Esophagus squamous epithelium (tissue), 4 donors: ENCODE data around the gene ACTBL2.

ENCODE experiments used
- CTCF ChIP-seq, 6 experiments: fragments of 450-650 bp in 4 of 6; fragments of 200-600 bp in 2 of 6; sonication (generic) in 2 of 6; IDR thresholded peaks; one replicate each; pipeline ENCODE4 v1.5.1; 2016 to 2019; ENCODE audit warnings: antibody characterized with exemption in 6 of 6, mild to moderate bottlenecking in 4 of 6, moderate library complexity in 4 of 6
- POLR2A ChIP-seq, 4 donors: fragments of 450-650 bp; IDR thresholded peaks; one replicate each; pipeline ENCODE4 v1.6.1; 2017; ENCODE audit warnings: antibody characterized with exemption in 4 of 4, mild to moderate bottlenecking in 4 of 4, moderate library complexity in 3 of 4

- TF ChIP-seq CTCF (IDR thresholded peaks at IDR 0.05), result no peak
- TF ChIP-seq POLR2A (IDR thresholded peaks at IDR 0.05), result no peak
Measured at GRCh38 chr5:57513785-57514184, 31.2 kb upstream of the ACTBL2 start.
